Measurements from ENCODE around the gene LYPLAL1. TPM values are rescaled to one million over a fixed set of nuclear protein-coding genes. Genes with fewer than 3 reads are reported as not detected.

Gene LYPLAL1
- total and polyA plus RNA-seq, 2 of the 13 experiments (the other 11 are each of a cell fraction or from before 2014, with no cell fraction given), result 17.0 to 31.6 TPM

DNA sequence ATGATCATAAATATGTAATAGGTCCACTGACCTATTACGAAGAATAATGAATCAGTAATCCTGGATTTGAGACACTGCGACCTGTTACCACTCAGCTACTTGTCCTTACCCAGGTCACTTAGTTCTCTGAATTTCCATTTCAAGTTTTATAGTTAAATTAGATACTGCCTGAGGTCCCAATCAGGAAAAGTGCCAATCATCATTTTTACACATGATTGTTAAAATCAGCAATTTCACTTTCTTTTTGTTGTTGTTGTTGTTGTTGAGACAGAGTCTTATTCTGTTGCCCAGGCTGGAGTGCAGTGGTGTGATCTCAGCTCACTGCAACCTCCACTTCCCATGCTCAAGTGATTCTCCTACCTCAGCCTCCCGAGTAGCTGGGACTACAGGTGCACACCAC is 22.8 kb upstream of the LYPLAL1 start:
- H3K27ac ChIP-seq (ENCODE audit: extremely low read length, insufficient read depth, low read length), result no peak overlapping the region
- no peaks in the 10 kb centered on the region for H3K27me3 ChIP-seq (ENCODE audit: control insufficient read depth in 1 of 2, insufficient read depth in 2 of 2, low read length in 2 of 2)
- H3K4me3 ChIP-seq (replicated peaks in 1 of 3; ENCODE audit: insufficient read depth in 1 of 3, low read depth in 2 of 3, low read length in 3 of 3), result no peak overlapping the region
- no peak overlapping the region for H2AFZ ChIP-seq (ENCODE audit: low read length)
- H3K4me2 ChIP-seq (ENCODE audit: low read depth, low read length), result no peak overlapping the region
- FAIRE-seq (no peak), ATAC-seq (no peak), DNase-seq (ENCODE audit: low spot score) (no peak)
- no peak overlapping the region for H3K9ac ChIP-seq (ENCODE audit: insufficient read depth, low read depth, low read length)
- BruUV-seq (replicated peaks), result no TSS peak
- no peaks in the 10 kb centered on the region for H3K9me3 ChIP-seq (ENCODE audit: low read length)
- CTCF ChIA-PET (ENCODE audit: low intra/inter-chr PET ratio, low total read pairs), result no interaction called here
- H3K79me2 ChIP-seq (ENCODE audit: insufficient read depth, low read length), result no peaks in the 10 kb centered on the region
- no peaks in the 10 kb centered on the region for H3K4me1 ChIP-seq (ENCODE audit: insufficient read depth, low read length)
- no peaks in the 10 kb centered on the region for H3K36me3 ChIP-seq (replicated peaks in 1 of 2; ENCODE audit: control insufficient read depth in 1 of 2, insufficient read depth in 2 of 2, low read length in 2 of 2)
- peak; percentile 44 for TF ChIP-seq MAFF (IDR thresholded peaks at IDR 0.05; ENCODE audit: low read depth, low read length)
- no peak for TF ChIP-seq ZNF570 (CRISPR knock-in tag; IDR thresholded peaks at IDR 0.05; ENCODE audit: borderline replicate concordance)
- peak; percentile 14 to 63; a peak in 2 of 4 replicates for TF ChIP-seq MAFK (conservative IDR thresholded peaks at IDR 0.05 in 1 of 2, IDR thresholded peaks at IDR 0.05 in 1 of 2; ENCODE audit: low read length in 2 of 2)
- in situ Hi-C loops (cut with HindIII; ENCODE audit: extremely low pct_ligation_motif_present, low pct_unique_long_range_greater_than_20kb), result no loop called here
- no peaks in the 10 kb centered on the region for H4K20me1 ChIP-seq (ENCODE audit: insufficient read depth, low read length)
- intact Hi-C loops (cut with micrococcal nuclease; ENCODE audit: unreplicated experiment), result no loop called here
- POLR2A ChIA-PET, result no interaction called here
- 19% methylated on average over 3 of the region's 3 CpGs for WGBS (ENCODE audit: low lambda C conversion rate)

DNA sequence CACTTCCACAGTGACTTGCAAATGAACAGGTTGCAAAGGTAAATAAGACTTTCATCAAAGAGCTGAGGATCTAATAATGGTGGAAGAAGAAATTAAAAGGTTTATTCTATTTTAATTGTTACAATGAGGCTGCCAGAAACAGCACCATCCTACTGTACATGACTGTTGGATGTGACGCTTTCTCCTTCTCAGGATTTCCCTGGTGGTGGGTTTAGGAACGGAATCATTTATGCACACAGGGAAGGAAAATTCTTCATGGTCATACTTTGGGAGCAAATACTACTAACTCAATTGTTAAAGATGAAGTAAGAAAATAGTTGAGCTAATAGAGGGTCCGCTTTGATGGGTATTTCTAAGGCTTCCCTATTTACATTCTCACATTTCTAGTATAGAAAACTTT is 22.2 kb upstream of the LYPLAL1 start:
- BruUV-seq (replicated peaks), result no TSS peak
- POLR2A ChIA-PET, result no interaction called here
- Histone ChIP-seq H2AFZ (ENCODE audit: low read length) (no peak overlapping the region), H3K79me2 (ENCODE audit: insufficient read depth, low read length) (no peaks in the 10 kb centered on the region), H4K20me1 (ENCODE audit: insufficient read depth, low read length) (no peaks in the 10 kb centered on the region), H3K9me3 (ENCODE audit: low read length) (no peaks in the 10 kb centered on the region), H3K4me3 (replicated peaks in 1 of 3; ENCODE audit: insufficient read depth in 1 of 3, low read depth in 2 of 3, low read length in 3 of 3) (no peak overlapping the region), H3K9ac (ENCODE audit: insufficient read depth, low read depth, low read length) (no peak overlapping the region), H3K4me2 (ENCODE audit: low read depth, low read length) (no peak overlapping the region), H3K36me3 (replicated peaks in 1 of 2; ENCODE audit: control insufficient read depth in 1 of 2, insufficient read depth in 2 of 2, low read length in 2 of 2) (no peaks in the 10 kb centered on the region), H3K27me3 (ENCODE audit: control insufficient read depth in 1 of 2, insufficient read depth in 2 of 2, low read length in 2 of 2) (no peaks in the 10 kb centered on the region), H3K27ac (ENCODE audit: extremely low read length, insufficient read depth, low read length) (no peak overlapping the region), H3K4me1 (ENCODE audit: insufficient read depth, low read length) (no peaks in the 10 kb centered on the region)
- intact Hi-C loops (cut with micrococcal nuclease; ENCODE audit: unreplicated experiment) (no loop called here), in situ Hi-C loops (cut with HindIII; ENCODE audit: extremely low pct_ligation_motif_present, low pct_unique_long_range_greater_than_20kb) (no loop called here)
- 36% methylated on average over 3 of the region's 3 CpGs for WGBS (ENCODE audit: low lambda C conversion rate)
- CTCF ChIA-PET (ENCODE audit: low intra/inter-chr PET ratio, low total read pairs), result no interaction called here
- ATAC-seq (peak; percentile 54), DNase-seq (ENCODE audit: low spot score) (no peak), FAIRE-seq (no peak)
- TF ChIP-seq ZFP90 (CRISPR knock-in tag; IDR thresholded peaks at IDR 0.05; ENCODE audit: borderline replicate concordance), result no peak
- TF ChIP-seq, protein P1, sequence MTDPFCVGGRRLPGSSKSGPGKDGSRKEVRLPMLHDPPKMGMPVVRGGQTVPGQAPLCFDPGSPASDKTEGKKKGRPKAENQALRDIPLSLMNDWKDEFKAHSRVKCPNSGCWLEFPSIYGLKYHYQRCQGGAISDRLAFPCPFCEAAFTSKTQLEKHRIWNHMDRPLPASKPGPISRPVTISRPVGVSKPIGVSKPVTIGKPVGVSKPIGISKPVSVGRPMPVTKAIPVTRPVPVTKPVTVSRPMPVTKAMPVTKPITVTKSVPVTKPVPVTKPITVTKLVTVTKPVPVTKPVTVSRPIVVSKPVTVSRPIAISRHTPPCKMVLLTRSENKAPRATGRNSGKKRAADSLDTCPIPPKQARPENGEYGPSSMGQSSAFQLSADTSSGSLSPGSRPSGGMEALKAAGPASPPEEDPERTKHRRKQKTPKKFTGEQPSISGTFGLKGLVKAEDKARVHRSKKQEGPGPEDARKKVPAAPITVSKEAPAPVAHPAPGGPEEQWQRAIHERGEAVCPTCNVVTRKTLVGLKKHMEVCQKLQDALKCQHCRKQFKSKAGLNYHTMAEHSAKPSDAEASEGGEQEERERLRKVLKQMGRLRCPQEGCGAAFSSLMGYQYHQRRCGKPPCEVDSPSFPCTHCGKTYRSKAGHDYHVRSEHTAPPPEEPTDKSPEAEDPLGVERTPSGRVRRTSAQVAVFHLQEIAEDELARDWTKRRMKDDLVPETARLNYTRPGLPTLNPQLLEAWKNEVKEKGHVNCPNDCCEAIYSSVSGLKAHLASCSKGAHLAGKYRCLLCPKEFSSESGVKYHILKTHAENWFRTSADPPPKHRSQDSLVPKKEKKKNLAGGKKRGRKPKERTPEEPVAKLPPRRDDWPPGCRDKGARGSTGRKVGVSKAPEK (CRISPR knock-in tag; IDR thresholded peaks at IDR 0.05; ENCODE audit: borderline replicate concordance), result no peak
- TF ChIP-seq HNRNPLL (IDR thresholded peaks at IDR 0.05; ENCODE audit: low read depth, low read length, poor library complexity, severe bottlenecking), result no peak
- no peak for TF ChIP-seq PTBP1 (IDR thresholded peaks at IDR 0.05; ENCODE audit: low read depth, low read length, poor library complexity, severe bottlenecking)
